ENCODE data around the gene TTC17.
"Not testable (repeated sequence)": the region's sequence is repeated elsewhere in the genome, so short reads cannot be mapped to it uniquely, and the experiment has no call there.

TTC17 gene

GRCh38 chr11:43404406-43404805, 45.7 kb downstream of the TTC17 start:
- Histone ChIP-seq H3K9me3 (ENCODE audit: control insufficient read depth, low read length) (no peaks in the 10 kb centered on the region), H3K27ac (ENCODE audit: insufficient read depth, low read depth, low read length, poor library complexity, severe bottlenecking) (no peak overlapping the region), H3K27me3 (ENCODE audit: control insufficient read depth, insufficient read depth, low read length, poor library complexity, severe bottlenecking) (no peaks in the 10 kb centered on the region), H3K36me3 (ENCODE audit: control insufficient read depth, insufficient read depth, low read length) (peaks cover 50% of the 10 kb centered on the region), H3K4me3 (ENCODE audit: insufficient read depth, low read depth, low read length) (no peak overlapping the region), H3K4me1 (ENCODE audit: control insufficient read depth, insufficient read depth, low read length) (no peaks in the 10 kb centered on the region)
- WGBS, 2 experiments = 96 to 98% methylated on average over 3 of the region's 3 CpGs

DNA sequence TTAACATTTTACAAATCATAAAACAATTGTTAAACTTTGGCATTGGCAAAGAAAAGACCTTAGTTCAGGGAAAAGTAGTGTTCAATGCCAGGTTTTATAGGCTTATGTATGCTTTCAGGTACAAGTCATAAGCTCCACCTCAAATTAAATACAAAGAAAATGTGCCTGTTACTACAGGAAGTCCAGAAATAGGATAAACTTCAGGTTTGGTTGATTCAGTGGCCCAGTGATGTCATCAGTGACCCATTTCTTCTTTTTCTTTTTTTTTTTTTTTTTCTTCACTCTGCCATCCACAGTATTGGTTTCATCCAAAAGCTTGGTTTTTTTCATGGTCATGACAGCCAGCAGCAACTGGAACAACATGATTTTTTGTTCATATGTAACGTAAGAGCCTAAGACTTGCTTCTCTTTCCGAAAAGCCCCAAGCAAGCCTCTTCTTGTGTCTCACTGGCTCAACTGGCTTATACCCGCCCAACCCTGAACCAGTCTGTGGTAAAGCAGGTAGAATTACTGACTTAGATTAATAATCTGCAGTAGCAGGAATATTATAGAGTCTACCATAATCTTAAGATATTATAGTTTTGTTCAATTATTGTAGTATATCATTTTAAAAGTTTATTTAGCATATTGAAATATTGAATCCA, 46.2 kb downstream of the TTC17 start:
- no peaks in the 10 kb centered on the region for H3K9me3 ChIP-seq (ENCODE audit: control insufficient read depth, low read length)
- peaks cover 45% of the 10 kb centered on the region for H3K36me3 ChIP-seq (ENCODE audit: control insufficient read depth, insufficient read depth, low read length)
- no peak overlapping the region for H3K4me3 ChIP-seq (ENCODE audit: insufficient read depth, low read depth, low read length)
- H3K4me1 ChIP-seq (ENCODE audit: control insufficient read depth, insufficient read depth, low read length) = no peaks in the 10 kb centered on the region
- WGBS, 2 experiments = 93 to 94% methylated on average over 3 of the region's 3 CpGs
- H3K27me3 ChIP-seq (ENCODE audit: control insufficient read depth, insufficient read depth, low read length, poor library complexity, severe bottlenecking) = no peaks in the 10 kb centered on the region
- no peak overlapping the region for H3K27ac ChIP-seq (ENCODE audit: insufficient read depth, low read depth, low read length, poor library complexity, severe bottlenecking)

GRCh38 chr11:43408277-43408676, 49.6 kb downstream of the TTC17 start:
- Histone ChIP-seq H3K27ac (ENCODE audit: insufficient read depth, low read depth, low read length, poor library complexity, severe bottlenecking) (no peak overlapping the region), H3K36me3 (ENCODE audit: control insufficient read depth, insufficient read depth, low read length) (peaks cover 35% of the 10 kb centered on the region), H3K27me3 (ENCODE audit: control insufficient read depth, insufficient read depth, low read length, poor library complexity, severe bottlenecking) (no peaks in the 10 kb centered on the region), H3K4me1 (ENCODE audit: control insufficient read depth, insufficient read depth, low read length) (no peaks in the 10 kb centered on the region), H3K4me3 (ENCODE audit: insufficient read depth, low read depth, low read length) (no peak overlapping the region), H3K9me3 (ENCODE audit: control insufficient read depth, low read length) (no peaks in the 10 kb centered on the region)
- 100% methylated on average over 2 of the region's 2 CpGs for WGBS, 2 experiments

DNA sequence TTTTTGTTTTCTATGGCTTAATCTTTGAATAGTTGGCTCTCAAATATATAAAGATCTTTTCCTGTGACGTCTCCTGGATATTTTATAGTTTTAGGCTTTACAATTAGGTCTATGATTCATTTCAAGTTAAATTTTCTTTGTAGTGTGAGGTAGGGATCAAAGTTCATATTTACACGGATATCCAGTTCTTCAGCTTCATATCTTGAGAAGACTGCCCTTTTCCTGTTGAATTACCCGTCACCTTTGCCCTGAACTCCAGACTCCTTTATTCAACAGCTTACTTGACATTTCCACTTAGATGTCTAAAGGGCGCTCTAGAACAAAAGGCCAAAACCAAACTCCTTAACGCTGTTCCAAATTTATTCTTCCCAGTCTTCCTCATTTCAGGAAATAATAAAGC, 51.7 kb downstream of the TTC17 start:
- H3K36me3 ChIP-seq (ENCODE audit: control insufficient read depth, insufficient read depth, low read length) = peaks cover 35% of the 10 kb centered on the region
- no peaks in the 10 kb centered on the region for H3K27me3 ChIP-seq (ENCODE audit: control insufficient read depth, insufficient read depth, low read length, poor library complexity, severe bottlenecking)
- no peaks in the 10 kb centered on the region for H3K4me1 ChIP-seq (ENCODE audit: control insufficient read depth, insufficient read depth, low read length)
- no peak overlapping the region for H3K4me3 ChIP-seq (ENCODE audit: insufficient read depth, low read depth, low read length)
- H3K9me3 ChIP-seq (ENCODE audit: control insufficient read depth, low read length) = no peaks in the 10 kb centered on the region
- WGBS, 2 experiments = 85 to 86% methylated on average over 5 of the region's 5 CpGs
- H3K27ac ChIP-seq (ENCODE audit: insufficient read depth, low read depth, low read length, poor library complexity, severe bottlenecking) = no peak overlapping the region

DNA sequence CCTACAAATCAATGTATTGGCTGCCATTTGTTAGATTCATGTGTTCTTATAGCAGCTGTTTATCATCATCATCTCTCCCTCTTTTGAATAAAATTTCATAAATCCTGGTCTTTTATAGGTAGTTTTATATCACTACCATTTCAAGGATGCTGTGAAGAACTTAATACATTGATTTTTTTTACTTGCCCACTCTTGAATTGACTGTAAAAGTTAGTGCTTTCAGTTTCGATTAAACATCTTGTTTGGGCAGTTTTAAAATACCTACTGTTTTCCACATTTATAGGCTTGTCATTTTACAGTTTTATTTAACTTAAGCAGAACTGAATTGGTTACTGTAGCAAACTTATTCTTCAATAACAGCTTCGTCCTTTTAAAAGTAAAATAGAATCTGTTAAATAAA, 59.5 kb downstream of the TTC17 start:
- Histone ChIP-seq H3K4me3 (ENCODE audit: insufficient read depth, low read depth, low read length) (no peak overlapping the region), H3K36me3 (ENCODE audit: control insufficient read depth, insufficient read depth, low read length) (peaks cover 15% of the 10 kb centered on the region), H3K27ac (ENCODE audit: insufficient read depth, low read depth, low read length, poor library complexity, severe bottlenecking) (no peak overlapping the region), H3K27me3 (ENCODE audit: control insufficient read depth, insufficient read depth, low read length, poor library complexity, severe bottlenecking) (no peaks in the 10 kb centered on the region), H3K4me1 (ENCODE audit: control insufficient read depth, insufficient read depth, low read length) (no peaks in the 10 kb centered on the region), H3K9me3 (ENCODE audit: control insufficient read depth, low read length) (no peaks in the 10 kb centered on the region)
- 100% methylated on average over 1 of the region's 2 CpGs for WGBS, 2 experiments

DNA sequence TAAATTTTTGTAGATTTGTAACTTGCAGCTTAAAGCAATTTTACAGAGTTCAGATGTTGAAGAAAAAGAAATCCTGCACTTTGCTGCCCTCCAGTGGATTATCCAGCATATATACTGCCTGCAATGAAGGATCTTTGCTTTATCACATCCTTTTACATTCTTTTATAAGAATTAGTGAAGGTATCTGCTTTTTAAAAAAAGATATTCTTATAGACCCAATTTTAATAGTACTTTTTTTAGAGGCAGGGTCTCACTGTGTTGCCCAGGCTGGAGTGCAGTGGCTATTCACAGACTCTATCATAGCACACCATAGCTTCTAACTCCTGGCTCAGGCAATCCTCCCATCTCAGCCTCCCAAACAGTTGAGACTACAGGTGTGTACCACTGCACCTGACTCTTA, 60.7 kb downstream of the TTC17 start:
- Histone ChIP-seq H3K36me3 (ENCODE audit: control insufficient read depth, insufficient read depth, low read length) (peaks cover 13% of the 10 kb centered on the region), H3K27ac (ENCODE audit: insufficient read depth, low read depth, low read length, poor library complexity, severe bottlenecking) (no peak overlapping the region), H3K4me3 (ENCODE audit: insufficient read depth, low read depth, low read length) (no peak overlapping the region), H3K27me3 (ENCODE audit: control insufficient read depth, insufficient read depth, low read length, poor library complexity, severe bottlenecking) (no peaks in the 10 kb centered on the region), H3K4me1 (ENCODE audit: control insufficient read depth, insufficient read depth, low read length) (no peaks in the 10 kb centered on the region), H3K9me3 (ENCODE audit: control insufficient read depth, low read length) (no peaks in the 10 kb centered on the region)

DNA sequence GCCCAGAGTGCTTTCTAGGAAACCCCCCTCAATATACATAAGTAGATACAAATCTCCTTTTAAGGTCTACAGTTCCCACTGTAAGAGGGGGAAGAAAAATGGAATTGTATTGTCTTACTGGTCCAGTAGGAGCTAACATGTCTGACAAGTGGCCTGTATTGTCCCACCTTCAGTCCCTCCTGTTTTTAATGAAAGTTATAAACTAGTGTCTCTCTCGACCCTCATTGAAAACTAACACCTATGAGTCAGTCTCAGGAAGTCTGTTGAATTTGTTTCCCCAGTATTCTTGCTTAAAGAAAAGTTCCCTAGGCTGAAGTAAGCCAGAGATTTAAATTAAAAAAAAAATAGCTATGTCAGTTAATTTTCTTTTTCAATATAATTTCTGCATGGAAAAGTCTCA, 69.3 kb downstream of the TTC17 start:
- WGBS, 2 experiments = 88 to 100% methylated on average over 1 of the region's 1 CpG
- H3K4me3 ChIP-seq (ENCODE audit: insufficient read depth, low read depth, low read length) = no peak overlapping the region
- no peaks in the 10 kb centered on the region for H3K9me3 ChIP-seq (ENCODE audit: control insufficient read depth, low read length)
- H3K36me3 ChIP-seq (ENCODE audit: control insufficient read depth, insufficient read depth, low read length) = no peaks in the 10 kb centered on the region
- H3K4me1 ChIP-seq (ENCODE audit: control insufficient read depth, insufficient read depth, low read length) = no peaks in the 10 kb centered on the region
- no peaks in the 10 kb centered on the region for H3K27me3 ChIP-seq (ENCODE audit: control insufficient read depth, insufficient read depth, low read length, poor library complexity, severe bottlenecking)
- H3K27ac ChIP-seq (ENCODE audit: insufficient read depth, low read depth, low read length, poor library complexity, severe bottlenecking) = no peak overlapping the region

DNA sequence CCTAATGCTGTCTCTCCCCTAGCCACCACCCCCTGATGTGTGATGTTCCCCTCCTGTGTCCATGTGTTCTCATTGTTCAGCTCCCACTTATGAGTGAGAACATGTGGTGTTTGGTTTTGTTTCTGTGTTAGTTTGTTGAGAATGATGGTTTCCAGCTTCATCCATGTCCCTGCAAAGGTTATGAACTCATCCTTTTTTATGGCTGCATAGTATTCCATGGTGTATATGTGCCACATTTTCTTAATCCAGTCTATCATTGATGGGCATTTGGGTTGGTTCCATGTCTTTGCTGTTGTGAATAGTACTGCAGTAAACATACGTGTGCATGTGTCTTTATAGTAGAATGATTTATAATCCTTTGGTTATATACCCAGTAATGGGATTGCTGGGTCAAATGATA, 72.2 kb downstream of the TTC17 start:
- not testable (repeated sequence) for H3K27ac ChIP-seq (ENCODE audit: insufficient read depth, low read depth, low read length, poor library complexity, severe bottlenecking); H3K27me3 ChIP-seq (ENCODE audit: control insufficient read depth, insufficient read depth, low read length, poor library complexity, severe bottlenecking); H3K4me3 ChIP-seq (ENCODE audit: insufficient read depth, low read depth, low read length); H3K9me3 ChIP-seq (ENCODE audit: control insufficient read depth, low read length); H3K4me1 ChIP-seq (ENCODE audit: control insufficient read depth, insufficient read depth, low read length); H3K36me3 ChIP-seq (ENCODE audit: control insufficient read depth, insufficient read depth, low read length)
- 82 to 96% methylated on average over 1 of the region's 1 CpG for whole genome bisulfite sequencing, 2 experiments

DNA sequence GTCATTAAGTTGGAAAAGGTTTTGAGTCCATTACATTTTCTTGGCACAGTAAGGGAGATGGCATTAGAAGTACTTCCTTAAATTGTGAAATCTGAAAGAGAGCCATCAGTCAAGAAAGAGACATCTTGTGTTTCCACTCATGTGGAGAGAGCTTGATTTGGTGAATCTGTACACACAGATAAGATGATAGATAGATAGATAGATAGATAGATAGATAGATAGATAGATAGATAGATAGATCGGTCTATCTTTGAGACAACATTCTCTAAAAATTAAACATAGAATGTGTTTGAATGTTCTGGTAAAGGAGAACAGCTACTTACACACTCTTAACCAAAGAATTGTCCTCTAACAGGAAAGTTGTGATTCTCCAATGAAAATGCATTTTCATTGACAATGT, 76.2 kb downstream of the TTC17 start:
- Histone ChIP-seq H3K27me3 (ENCODE audit: control insufficient read depth, insufficient read depth, low read length, poor library complexity, severe bottlenecking) (no peaks in the 10 kb centered on the region), H3K36me3 (ENCODE audit: control insufficient read depth, insufficient read depth, low read length) (no peaks in the 10 kb centered on the region), H3K4me3 (ENCODE audit: insufficient read depth, low read depth, low read length) (no peak overlapping the region), H3K27ac (ENCODE audit: insufficient read depth, low read depth, low read length, poor library complexity, severe bottlenecking) (no peak overlapping the region), H3K9me3 (ENCODE audit: control insufficient read depth, low read length) (no peaks in the 10 kb centered on the region), H3K4me1 (ENCODE audit: control insufficient read depth, insufficient read depth, low read length) (no peaks in the 10 kb centered on the region)
- WGBS, 2 experiments = no CpG with 5 or more reads among the region's 1 CpG

GRCh38 chr11:43440486-43440885, 81.8 kb downstream of the TTC17 start:
- no peak overlapping the region for H3K27ac ChIP-seq (ENCODE audit: insufficient read depth, low read depth, low read length, poor library complexity, severe bottlenecking)
- 91 to 95% methylated on average over 2 of the region's 2 CpGs for WGBS, 2 experiments
- H3K4me3 ChIP-seq (ENCODE audit: insufficient read depth, low read depth, low read length) = no peak overlapping the region
- peaks cover 21% of the 10 kb centered on the region for H3K36me3 ChIP-seq (ENCODE audit: control insufficient read depth, insufficient read depth, low read length)
- H3K4me1 ChIP-seq (ENCODE audit: control insufficient read depth, insufficient read depth, low read length) = no peaks in the 10 kb centered on the region
- no peaks in the 10 kb centered on the region for H3K27me3 ChIP-seq (ENCODE audit: control insufficient read depth, insufficient read depth, low read length, poor library complexity, severe bottlenecking)
- no peaks in the 10 kb centered on the region for H3K9me3 ChIP-seq (ENCODE audit: control insufficient read depth, low read length)

GRCh38 chr11:43443811-43444210, 85.1 kb downstream of the TTC17 start:
- H3K36me3 ChIP-seq (ENCODE audit: control insufficient read depth, insufficient read depth, low read length) = peaks cover 40% of the 10 kb centered on the region
- H3K27ac ChIP-seq (ENCODE audit: insufficient read depth, low read depth, low read length, poor library complexity, severe bottlenecking) = no peak overlapping the region
- no peaks in the 10 kb centered on the region for H3K27me3 ChIP-seq (ENCODE audit: control insufficient read depth, insufficient read depth, low read length, poor library complexity, severe bottlenecking)
- no peaks in the 10 kb centered on the region for H3K9me3 ChIP-seq (ENCODE audit: control insufficient read depth, low read length)
- no peak overlapping the region for H3K4me3 ChIP-seq (ENCODE audit: insufficient read depth, low read depth, low read length)
- WGBS, 2 experiments = 92 to 98% methylated on average over 4 of the region's 4 CpGs
- peaks cover 6% of the 10 kb centered on the region for H3K4me1 ChIP-seq (ENCODE audit: control insufficient read depth, insufficient read depth, low read length)

Measured in ectodermal cell (in vitro differentiated cells).